ENCODE results near the gene PLA2G15. TPM values are rescaled to one million over a fixed set of nuclear protein-coding genes. Genes with fewer than 3 reads are reported as not detected.

Gene PLA2G15
- total RNA-seq, 1 donor from 2014 or later = 35.5 TPM

DNA sequence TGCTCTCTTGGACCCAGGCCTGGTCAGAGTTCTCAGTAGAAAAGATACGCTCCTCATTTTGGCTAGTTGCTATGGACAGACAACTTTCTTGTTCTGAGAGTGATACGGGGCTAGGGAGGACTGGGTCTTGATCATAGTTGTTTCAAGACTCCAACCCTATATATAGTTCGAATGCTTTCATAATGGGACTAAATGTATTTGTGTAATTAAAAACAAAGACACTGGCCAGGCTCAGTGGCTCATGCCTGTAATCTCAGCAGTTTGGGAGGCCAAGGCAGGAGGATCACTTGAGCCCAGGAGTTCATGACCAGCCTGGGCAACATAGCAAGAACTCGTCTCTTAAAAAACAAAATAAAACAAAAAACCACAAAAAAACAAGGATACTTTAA is 36.9 kb downstream of the PLA2G15 start:
- Histone ChIP-seq H3K4me3 (no peak overlapping the region), H3K27me3 (ENCODE audit: low read depth) (no peaks in the 10 kb centered on the region), H3K9me3 (replicated peaks) (no peaks in the 10 kb centered on the region), H3K27ac (replicated peaks) (peak overlapping the region; percentile 87), H3K36me3 (peaks cover 19% of the 10 kb centered on the region), H3K4me1 (peaks cover 97% of the 10 kb centered on the region)
- DNase-seq = no peak
- TF ChIP-seq, protein P1, sequence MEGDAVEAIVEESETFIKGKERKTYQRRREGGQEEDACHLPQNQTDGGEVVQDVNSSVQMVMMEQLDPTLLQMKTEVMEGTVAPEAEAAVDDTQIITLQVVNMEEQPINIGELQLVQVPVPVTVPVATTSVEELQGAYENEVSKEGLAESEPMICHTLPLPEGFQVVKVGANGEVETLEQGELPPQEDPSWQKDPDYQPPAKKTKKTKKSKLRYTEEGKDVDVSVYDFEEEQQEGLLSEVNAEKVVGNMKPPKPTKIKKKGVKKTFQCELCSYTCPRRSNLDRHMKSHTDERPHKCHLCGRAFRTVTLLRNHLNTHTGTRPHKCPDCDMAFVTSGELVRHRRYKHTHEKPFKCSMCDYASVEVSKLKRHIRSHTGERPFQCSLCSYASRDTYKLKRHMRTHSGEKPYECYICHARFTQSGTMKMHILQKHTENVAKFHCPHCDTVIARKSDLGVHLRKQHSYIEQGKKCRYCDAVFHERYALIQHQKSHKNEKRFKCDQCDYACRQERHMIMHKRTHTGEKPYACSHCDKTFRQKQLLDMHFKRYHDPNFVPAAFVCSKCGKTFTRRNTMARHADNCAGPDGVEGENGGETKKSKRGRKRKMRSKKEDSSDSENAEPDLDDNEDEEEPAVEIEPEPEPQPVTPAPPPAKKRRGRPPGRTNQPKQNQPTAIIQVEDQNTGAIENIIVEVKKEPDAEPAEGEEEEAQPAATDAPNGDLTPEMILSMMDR (IDR thresholded peaks at IDR 0.05; ENCODE audit: borderline replicate concordance) = no peak
- intact Hi-C loops (cut with micrococcal nuclease) = no loop called here

DNA sequence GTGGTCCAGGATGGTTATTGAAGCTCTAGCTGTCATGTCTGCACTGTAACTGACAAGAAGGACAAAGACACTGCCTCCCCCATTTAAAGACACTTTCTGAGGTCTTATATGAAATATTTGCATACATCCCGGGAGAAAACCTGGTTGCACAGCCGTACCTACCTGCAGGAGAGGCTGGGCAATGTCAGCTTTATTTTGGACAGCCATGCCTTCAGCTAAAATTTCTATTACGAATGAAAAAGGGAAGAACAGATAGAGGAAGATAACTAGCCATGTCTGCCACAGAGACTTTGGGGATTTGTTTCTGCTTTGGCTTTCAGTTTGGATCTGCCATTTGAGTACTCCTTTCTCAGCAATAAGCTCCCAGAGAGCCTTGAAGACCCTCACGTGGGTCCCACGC is 38.2 kb downstream of the PLA2G15 start:
- no peak for DNase-seq
- Histone ChIP-seq H3K27ac (replicated peaks) (peak overlapping the region; percentile 87), H3K4me3 (peak overlapping the region; percentile 30), H3K36me3 (peaks cover 19% of the 10 kb centered on the region), H3K27me3 (ENCODE audit: low read depth) (no peaks in the 10 kb centered on the region), H3K4me1 (peaks cover 98% of the 10 kb centered on the region), H3K9me3 (replicated peaks) (no peaks in the 10 kb centered on the region)
- intact Hi-C loops (cut with micrococcal nuclease) = no loop called here
- TF ChIP-seq, protein P1 (IDR thresholded peaks at IDR 0.05; ENCODE audit: borderline replicate concordance) = no peak

DNA sequence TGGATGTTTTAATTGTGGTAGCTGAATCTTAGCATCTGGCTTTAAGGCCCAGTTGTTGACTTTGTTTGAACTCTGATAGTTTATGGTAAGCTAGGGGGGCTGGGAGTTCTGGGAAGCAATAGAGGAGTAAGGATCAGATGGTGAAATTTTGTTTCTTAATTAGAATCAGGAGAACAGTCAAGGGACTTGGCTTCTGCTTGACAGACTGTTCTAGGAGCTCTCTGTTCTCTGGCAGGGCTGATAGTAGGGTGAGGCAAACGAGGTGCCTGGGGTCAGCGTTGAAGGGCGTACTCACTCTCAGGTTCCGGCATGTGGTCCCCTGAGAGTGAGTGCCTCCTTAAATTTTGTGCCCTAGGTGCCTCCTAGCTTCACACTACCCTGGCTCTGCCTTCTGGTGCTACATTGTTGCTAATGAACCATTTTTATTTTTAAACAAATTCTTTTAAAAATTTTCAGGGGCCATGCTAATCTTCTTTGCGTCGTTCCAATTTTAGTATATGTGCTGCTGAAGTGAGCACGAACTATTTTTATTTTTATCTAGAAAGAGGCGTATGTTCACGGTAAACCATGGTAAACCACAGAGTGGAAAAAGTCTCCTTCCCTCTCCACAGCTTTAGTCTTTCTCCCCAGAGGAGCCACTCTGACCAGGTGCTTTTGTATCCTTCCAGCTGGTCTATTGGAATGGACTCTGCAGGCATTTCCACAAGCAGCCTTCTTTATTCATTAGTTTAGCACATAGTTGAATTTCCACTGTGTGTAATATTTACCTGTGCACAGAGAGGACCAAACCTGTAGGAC is 38.8 kb downstream of the PLA2G15 start:
- Histone ChIP-seq H3K4me1 (peaks cover 100% of the 10 kb centered on the region), H3K9me3 (replicated peaks) (no peaks in the 10 kb centered on the region), H3K27ac (replicated peaks) (peak overlapping the region; percentile 87), H3K27me3 (ENCODE audit: low read depth) (no peaks in the 10 kb centered on the region), H3K36me3 (peaks cover 19% of the 10 kb centered on the region), H3K4me3 (peak overlapping the region; percentile 30)
- intact Hi-C loops (cut with micrococcal nuclease) = no loop called here
- TF ChIP-seq, protein P1 (IDR thresholded peaks at IDR 0.05; ENCODE audit: borderline replicate concordance) = no peak
- peak; percentile 33 for DNase-seq

DNA sequence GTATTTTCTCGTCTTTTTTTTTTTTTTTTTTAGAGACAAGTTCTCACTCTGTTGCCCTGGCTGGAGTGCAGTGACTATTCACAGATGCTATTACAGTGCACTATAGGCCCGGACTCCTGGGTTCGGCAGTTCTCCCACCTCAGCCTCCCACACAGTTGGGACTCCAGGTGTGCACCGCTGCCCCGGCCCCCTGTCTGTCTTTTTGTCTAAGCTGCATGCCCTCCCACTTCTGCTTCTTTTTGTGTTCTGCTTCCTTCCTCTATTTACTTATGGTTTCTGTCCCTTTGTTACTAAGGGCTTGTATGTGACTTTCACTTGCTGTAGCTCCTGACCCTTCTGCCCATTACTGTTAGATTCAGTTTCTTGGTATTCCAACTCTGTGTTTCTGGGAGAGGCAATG is 39.7 kb downstream of the PLA2G15 start:
- H3K27ac ChIP-seq (replicated peaks) = peak overlapping the region; percentile 87
- intact Hi-C loops (cut with micrococcal nuclease) = no loop called here
- DNase-seq = no peak
- H3K4me1 ChIP-seq = peaks cover 100% of the 10 kb centered on the region
- no peaks in the 10 kb centered on the region for H3K9me3 ChIP-seq (replicated peaks)
- peaks cover 14% of the 10 kb centered on the region for H3K36me3 ChIP-seq
- H3K4me3 ChIP-seq = peak overlapping the region; percentile 30
- no peaks in the 10 kb centered on the region for H3K27me3 ChIP-seq (ENCODE audit: low read depth)
- TF ChIP-seq, protein P1 (IDR thresholded peaks at IDR 0.05; ENCODE audit: borderline replicate concordance) = no peak

DNA sequence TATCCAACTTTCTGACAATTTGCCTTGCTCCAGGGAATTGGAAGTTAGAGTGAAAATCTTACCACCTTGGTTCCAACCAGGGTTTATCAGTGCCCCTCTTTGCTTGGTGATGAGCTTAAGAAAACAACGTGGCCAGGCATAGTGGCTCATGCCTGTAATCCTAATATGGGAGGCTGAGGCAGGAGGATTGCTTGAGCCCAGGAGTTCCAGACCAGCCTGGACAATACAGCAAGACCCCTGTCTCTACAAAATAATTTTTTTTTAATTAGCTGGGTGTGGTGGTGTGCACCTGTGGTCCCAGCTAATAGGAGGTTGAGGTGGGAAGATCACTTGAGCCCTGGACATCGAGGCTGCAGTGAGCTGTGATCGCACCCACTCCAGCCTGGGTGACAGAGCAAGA is 40.5 kb downstream of the PLA2G15 start:
- TF ChIP-seq, protein P1 (IDR thresholded peaks at IDR 0.05; ENCODE audit: borderline replicate concordance) = no peak
- Histone ChIP-seq H3K27ac (replicated peaks) (peak overlapping the region; percentile 87), H3K4me3 (no peak overlapping the region), H3K27me3 (ENCODE audit: low read depth) (no peaks in the 10 kb centered on the region), H3K9me3 (replicated peaks) (no peaks in the 10 kb centered on the region), H3K36me3 (peaks cover 20% of the 10 kb centered on the region), H3K4me1 (peaks cover 100% of the 10 kb centered on the region)
- DNase-seq = no peak
- intact Hi-C loops (cut with micrococcal nuclease) = no loop called here
